NCI-H128 (cell line): ENCODE results near the gene GALNT18.

Experiments
- DNase-seq: peaks from one replicate; lab custom pipeline; 2025; ENCODE audit not compliant: unreplicated experiment; lab: John Stamatoyannopoulos, UW

The GALNT18 gene

DNA sequence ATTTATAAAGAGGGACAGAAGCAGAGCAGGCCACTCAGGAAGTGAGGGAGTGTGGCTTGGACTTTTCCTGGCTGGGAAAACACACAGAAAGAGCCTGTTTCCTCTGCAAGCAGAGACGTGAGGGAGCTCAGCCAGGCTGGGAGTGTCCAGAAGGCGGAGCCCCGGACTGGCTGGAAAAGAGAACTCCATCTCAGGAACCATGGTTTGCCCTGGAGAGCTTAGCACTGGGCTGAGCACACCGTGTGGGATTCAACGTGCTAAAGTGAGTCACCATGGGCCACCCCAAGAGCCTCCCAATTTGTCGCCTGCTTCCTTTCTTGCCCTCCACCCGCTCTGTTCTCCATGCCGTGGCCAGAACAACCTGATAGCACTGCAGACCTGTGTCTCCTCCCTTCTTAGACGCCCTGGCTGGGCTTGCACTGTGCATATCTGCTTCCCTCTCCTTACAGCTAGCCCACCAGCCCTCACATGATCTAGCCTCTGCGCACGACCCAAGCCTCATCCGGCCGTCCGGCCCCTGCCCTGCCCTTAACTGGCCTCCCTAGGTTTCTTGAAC, 51.8 kb downstream of the GALNT18 start:
- DNase-seq: no peak

DNA sequence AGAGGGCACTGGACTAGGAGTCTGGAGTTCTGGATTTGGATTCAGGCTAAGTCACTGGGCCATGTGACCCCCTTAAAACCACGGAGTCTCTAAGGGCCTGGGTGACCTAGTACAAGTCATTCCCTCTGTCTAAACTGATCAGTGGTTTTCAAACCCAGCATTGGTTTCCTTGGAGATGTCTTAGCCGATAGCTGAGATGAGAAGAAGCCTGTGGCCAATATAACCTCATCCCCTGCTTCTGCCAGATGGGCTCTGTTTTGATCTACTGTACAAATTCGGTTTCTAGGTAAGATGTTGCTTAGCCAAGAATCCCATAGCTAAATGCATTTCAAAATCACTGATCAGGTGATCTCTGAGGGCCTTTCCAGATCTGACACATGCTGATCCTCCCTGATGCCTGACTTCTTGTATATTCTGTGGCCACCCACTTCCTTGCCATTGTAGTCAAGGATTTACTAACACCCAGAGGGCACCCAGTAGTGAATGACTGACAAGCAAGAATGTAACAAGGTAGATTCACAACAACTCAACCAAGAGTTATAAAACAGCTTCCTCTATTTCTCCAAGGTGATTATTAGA, 53.1 kb downstream of the GALNT18 start:
- DNase-seq: no peak

- DNase-seq: no peak
These were observed 53.7 kb downstream of the GALNT18 start for GRCh38 chr11:11567936-11568650.

DNA sequence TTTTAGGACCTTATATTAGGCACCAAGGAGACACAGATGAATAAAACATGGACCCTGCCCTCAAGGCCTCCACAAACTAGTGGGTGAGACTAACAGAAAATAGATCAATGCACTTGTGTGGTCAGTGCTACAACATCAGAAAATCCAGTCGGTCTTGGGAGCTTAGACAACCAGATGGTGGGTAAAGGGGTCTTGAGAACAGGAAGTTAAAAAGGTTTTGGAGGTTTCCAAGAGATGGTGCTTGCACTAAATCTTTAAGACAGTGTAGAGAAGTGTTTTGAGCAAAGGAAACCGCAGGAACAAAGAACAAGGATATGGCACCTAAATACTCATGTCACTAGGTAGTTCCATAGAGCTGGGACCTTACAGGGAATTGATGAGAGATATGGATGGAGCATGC, 56.2 kb downstream of the GALNT18 start:
- DNase-seq: no peak

- no peak for DNase-seq
These were observed 58.4 kb downstream of the GALNT18 start for GRCh38 chr11:11563200-11563975.

DNA sequence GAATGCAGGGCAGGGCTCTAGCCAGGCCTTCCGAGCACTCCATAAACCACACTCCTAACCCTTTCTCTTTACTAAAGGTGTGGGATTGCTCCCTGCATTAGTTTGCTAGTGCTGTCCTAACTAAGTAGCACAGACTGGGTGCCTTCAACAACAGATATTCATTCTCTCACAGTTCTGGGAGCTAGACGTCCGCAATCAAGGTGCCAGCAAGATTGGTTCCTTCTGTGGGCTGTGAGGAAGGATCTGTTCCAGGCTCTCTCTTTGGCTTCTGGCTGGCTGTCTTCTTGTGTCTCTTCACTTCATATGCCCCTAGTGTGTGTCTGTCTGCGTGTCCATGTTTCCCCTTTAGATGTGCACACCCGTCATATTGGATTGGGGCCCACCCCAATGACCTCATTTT, 59.8 kb downstream of the GALNT18 start:
- no peak for DNase-seq

- no peak for DNase-seq
These were observed 63.0 kb downstream of the GALNT18 start for GRCh38 chr11:11558826-11559225.

DNA sequence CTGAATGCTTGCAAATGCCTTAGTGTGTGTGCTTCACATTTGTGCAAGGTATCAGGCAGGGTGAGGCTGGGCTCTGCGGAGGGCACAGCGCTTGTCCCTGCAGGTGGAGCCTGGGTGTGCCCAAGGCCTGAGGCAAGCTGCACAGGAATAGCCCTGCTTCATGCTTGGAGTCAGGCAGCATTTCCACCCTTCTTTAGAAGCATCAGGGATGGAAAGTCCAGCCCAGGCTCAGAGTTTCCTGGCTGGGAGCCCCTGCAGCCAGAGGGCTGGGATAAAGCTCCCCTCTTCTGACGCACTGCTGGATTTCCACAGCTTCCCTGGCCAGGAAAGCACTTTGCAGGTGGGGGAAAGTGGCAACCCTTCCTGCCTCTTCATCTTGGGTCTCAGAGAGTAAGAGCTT, 63.4 kb downstream of the GALNT18 start:
- no peak for DNase-seq

- peak; percentile 66 for DNase-seq
These were observed 66.6 kb downstream of the GALNT18 start for GRCh38 chr11:11555208-11555607.

- DNase-seq: no peak
These were observed 68.2 kb downstream of the GALNT18 start for GRCh38 chr11:11553573-11553972.

DNA sequence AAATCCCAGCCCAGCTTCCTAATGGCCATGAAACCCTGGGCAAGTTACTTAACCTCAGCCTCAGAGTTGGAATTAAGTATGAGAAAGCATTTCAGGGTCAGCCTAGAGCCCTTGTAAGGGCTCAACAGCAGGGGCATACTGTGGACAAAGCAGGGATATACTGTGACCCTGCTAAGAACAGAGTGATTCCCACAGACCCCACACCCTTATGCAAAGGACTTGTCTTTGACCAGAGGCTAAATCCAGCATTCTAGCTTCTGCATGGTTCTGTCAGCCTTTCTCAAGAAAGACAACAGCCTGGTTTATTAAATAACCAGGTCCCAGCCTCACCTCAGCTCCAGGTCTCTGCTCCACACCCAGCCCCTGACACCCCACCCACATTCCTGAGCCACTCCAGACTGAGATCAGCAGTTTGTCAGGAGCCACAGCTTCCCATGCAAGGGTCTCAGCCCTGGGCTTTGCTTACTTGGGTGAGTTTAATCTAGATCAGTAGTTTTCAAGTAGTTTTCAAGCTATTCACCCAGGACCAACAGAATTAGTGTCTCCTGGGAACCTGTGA, 69.2 kb downstream of the GALNT18 start:
- DNase-seq: no peak

GRCh38 chr11:11550534-11550933, 71.3 kb downstream of the GALNT18 start:
- DNase-seq: no peak

GRCh38 chr11:11545285-11546275, 76.2 kb downstream of the GALNT18 start:
- no peak for DNase-seq

- DNase-seq: no peak
These were observed 78.1 kb downstream of the GALNT18 start for GRCh38 chr11:11543656-11544055.

- DNase-seq: no peak
These were observed 81.6 kb downstream of the GALNT18 start for GRCh38 chr11:11540157-11540556.

- no peak for DNase-seq
These were observed 83.4 kb downstream of the GALNT18 start for GRCh38 chr11:11538277-11538960.

GRCh38 chr11:11537871-11538270, 83.9 kb downstream of the GALNT18 start:
- no peak for DNase-seq

DNA sequence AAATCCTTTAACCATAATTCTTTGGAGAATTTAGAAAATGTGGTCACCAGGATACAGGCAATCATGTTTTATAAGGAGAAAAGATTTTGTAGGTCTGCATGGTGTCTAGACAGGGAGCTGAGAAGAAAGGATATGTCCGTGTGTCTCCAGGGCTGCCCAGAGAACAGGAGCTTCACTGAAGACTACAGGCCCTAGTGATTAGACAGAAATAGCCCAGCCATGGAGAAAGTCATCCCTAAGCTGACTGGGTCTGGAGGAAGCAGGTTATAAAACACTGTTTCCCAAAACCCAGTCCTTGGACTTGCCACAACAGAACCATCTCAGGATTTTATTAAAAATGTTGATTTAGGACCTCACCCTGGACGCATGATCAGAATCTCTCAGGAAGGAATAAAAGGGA, 84.4 kb downstream of the GALNT18 start:
- no peak for DNase-seq

DNA sequence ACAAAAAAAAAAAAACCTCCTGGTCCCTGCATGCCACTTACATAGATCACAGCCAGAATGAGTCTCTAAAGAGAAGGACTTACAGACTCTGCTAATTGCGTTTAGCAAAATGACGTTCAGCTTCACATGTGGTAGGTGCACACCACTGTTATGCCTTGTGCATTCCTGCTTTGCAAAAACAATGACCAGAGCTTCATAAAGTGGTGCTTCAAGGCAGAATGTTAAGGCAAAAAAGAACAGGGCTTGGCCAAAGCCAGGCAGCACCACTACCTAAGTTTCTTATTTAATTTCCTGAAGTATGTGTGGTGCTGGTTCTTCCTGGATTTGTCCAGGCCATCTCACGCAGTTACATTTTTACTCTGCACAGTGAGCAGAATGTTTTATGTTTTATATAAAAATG, 85.2 kb downstream of the GALNT18 start:
- DNase-seq: no peak

- DNase-seq: no peak
These were observed 86.2 kb downstream of the GALNT18 start for GRCh38 chr11:11535611-11536010.
